Skeletal muscle tissue (tissue), 4 donors: ENCODE results near the gene GMPR2. TPM values are rescaled to one million over a fixed set of nuclear protein-coding genes. Genes with fewer than 3 reads are reported as not detected.
A peak's percentile ranks its signal among the peaks of the same experiment; 100 is the strongest.

Source experiments
- H3K27ac ChIP-seq: one replicate; pipeline ENCODE4 v1.7.0; 2013; ENCODE audit warnings: mild to moderate bottlenecking, low read depth, low read length, inconsistent platforms
- H3K27me3 ChIP-seq, 3 donors: one replicate each; pipeline ENCODE4 v1.7.0; 2013; ENCODE audit warnings: low read length in 3 of 3; ENCODE audit not compliant: control insufficient read depth in 3 of 3, insufficient read depth in 3 of 3
- H3K36me3 ChIP-seq, 3 donors: one replicate each; pipeline ENCODE4 v1.7.0; 2013; ENCODE audit warnings: low read length in 3 of 3; ENCODE audit not compliant: control insufficient read depth in 3 of 3, insufficient read depth in 3 of 3
- H3K4me1 ChIP-seq, 3 donors: one replicate each; pipeline ENCODE4 v1.7.0; 2013; ENCODE audit warnings: low read length in 3 of 3, mild to moderate bottlenecking in 3 of 3; ENCODE audit not compliant: control insufficient read depth in 3 of 3, insufficient read depth in 3 of 3
- H3K4me3 ChIP-seq, 3 donors: one replicate each; pipeline ENCODE4 v1.7.0; 2013; ENCODE audit warnings: low read length in 3 of 3
- H3K9ac ChIP-seq, 3 donors: one replicate each; pipeline ENCODE4 v1.7.0; 2013; ENCODE audit warnings: low read length in 3 of 3, mild to moderate bottlenecking in 3 of 3, moderate library complexity in 2 of 3, low read depth in 1 of 3
- H3K9me3 ChIP-seq, 3 donors: one replicate each; pipeline ENCODE4 v1.7.0; 2013; ENCODE audit warnings: low read length in 3 of 3; ENCODE audit not compliant: control insufficient read depth in 3 of 3
- total RNA-seq: library from RNA; depleted of rRNA; stranded (reverse); fragments of >200 nt; gene quantifications from one replicate; pipeline ENCODE4 v1.2.3, GENCODE V29; 2014
- donor health status: Osteomylitis.

Gene GMPR2
- total RNA-seq, 1 donor from 2014 or later: 49.6 TPM

GRCh38 chr14:24249230-24250021, 16.7 kb downstream of the GMPR2 start:
- Histone ChIP-seq H3K9ac (no peak overlapping the region), H3K4me1 (no peaks in the 10 kb centered on the region), H3K36me3 (peaks cover 0 to 2% (median 2%) of the 10 kb centered on the region in 3 donors), H3K27me3 (no peaks in the 10 kb centered on the region), H3K4me3 (no peak overlapping the region), H3K9me3 (no peaks in the 10 kb centered on the region), H3K27ac (no peak overlapping the region)

- Histone ChIP-seq H3K9ac (no peak overlapping the region), H3K9me3 (no peaks in the 10 kb centered on the region), H3K4me1 (no peaks in the 10 kb centered on the region), H3K27ac (no peak overlapping the region), H3K27me3 (no peaks in the 10 kb centered on the region), H3K4me3 (no peak overlapping the region), H3K36me3 (peaks cover 3 to 9% (median 5%) of the 10 kb centered on the region in 3 donors)
These were observed 17.6 kb downstream of the GMPR2 start for GRCh38 chr14:24250354-24250753.

- H3K9ac ChIP-seq: no peak overlapping the region
- no peak overlapping the region for H3K4me3 ChIP-seq
- no peaks in the 10 kb centered on the region for H3K4me1 ChIP-seq
- H3K27ac ChIP-seq: no peak overlapping the region
- no peaks in the 10 kb centered on the region for H3K9me3 ChIP-seq
- no peaks in the 10 kb centered on the region for H3K27me3 ChIP-seq
- peaks cover 3 to 9% (median 5%) of the 10 kb centered on the region in 3 donors for H3K36me3 ChIP-seq
These were observed 19.2 kb downstream of the GMPR2 start for GRCh38 chr14:24251880-24252288.

- peaks cover 3 to 9% (median 5%) of the 10 kb centered on the region in 3 donors for H3K36me3 ChIP-seq
- H3K4me3 ChIP-seq: no peak overlapping the region
- H3K4me1 ChIP-seq: no peaks in the 10 kb centered on the region
- no peak overlapping the region for H3K9ac ChIP-seq
- no peaks in the 10 kb centered on the region for H3K27me3 ChIP-seq
- no peaks in the 10 kb centered on the region for H3K9me3 ChIP-seq
- H3K27ac ChIP-seq: no peak overlapping the region
These were observed 19.8 kb downstream of the GMPR2 start for GRCh38 chr14:24252289-24253124.

GRCh38 chr14:24253936-24254335, 21.2 kb downstream of the GMPR2 start:
- Histone ChIP-seq H3K4me1 (no peaks in the 10 kb centered on the region), H3K27me3 (no peaks in the 10 kb centered on the region), H3K27ac (no peak overlapping the region), H3K36me3 (peaks cover 3 to 9% (median 5%) of the 10 kb centered on the region in 3 donors), H3K9me3 (no peaks in the 10 kb centered on the region), H3K4me3 (no peak overlapping the region), H3K9ac (peak overlapping the region in 1 of 3 donors; percentile 20)

- Histone ChIP-seq H3K27me3 (no peaks in the 10 kb centered on the region), H3K4me1 (no peaks in the 10 kb centered on the region), H3K4me3 (no peak overlapping the region), H3K9ac (no peak overlapping the region), H3K27ac (no peak overlapping the region), H3K9me3 (no peaks in the 10 kb centered on the region), H3K36me3 (peaks cover 3 to 9% (median 5%) of the 10 kb centered on the region in 3 donors)
These were observed 22.1 kb downstream of the GMPR2 start for GRCh38 chr14:24254630-24255392.

GRCh38 chr14:24255438-24255837, 22.7 kb downstream of the GMPR2 start:
- H3K27ac ChIP-seq: no peak overlapping the region
- no peaks in the 10 kb centered on the region for H3K27me3 ChIP-seq
- H3K9ac ChIP-seq: no peak overlapping the region
- H3K9me3 ChIP-seq: no peaks in the 10 kb centered on the region
- H3K4me3 ChIP-seq: no peak overlapping the region
- no peaks in the 10 kb centered on the region for H3K4me1 ChIP-seq
- H3K36me3 ChIP-seq: peaks cover 2 to 9% (median 5%) of the 10 kb centered on the region in 3 donors

- Histone ChIP-seq H3K27ac (no peak overlapping the region), H3K4me3 (no peak overlapping the region), H3K36me3 (peaks cover 2 to 9% (median 5%) of the 10 kb centered on the region in 3 donors), H3K9ac (no peak overlapping the region), H3K27me3 (no peaks in the 10 kb centered on the region), H3K4me1 (no peaks in the 10 kb centered on the region), H3K9me3 (no peaks in the 10 kb centered on the region)
These were observed 23.4 kb downstream of the GMPR2 start for GRCh38 chr14:24255931-24256711.

- no peak overlapping the region for H3K4me3 ChIP-seq
- peaks cover 2 to 9% (median 5%) of the 10 kb centered on the region in 3 donors for H3K36me3 ChIP-seq
- no peak overlapping the region for H3K9ac ChIP-seq
- no peaks in the 10 kb centered on the region for H3K9me3 ChIP-seq
- no peaks in the 10 kb centered on the region for H3K27me3 ChIP-seq
- H3K4me1 ChIP-seq: no peaks in the 10 kb centered on the region
- no peak overlapping the region for H3K27ac ChIP-seq
These were observed 24.2 kb downstream of the GMPR2 start for GRCh38 chr14:24256960-24257359.
